Activated T-cell treated with anti-CD3 and anti-CD28 coated beads for 48 hours (primary cell): ENCODE results near the gene SLC25A38.
"Not testable (repeated sequence)": the region's sequence is repeated elsewhere in the genome, so short reads cannot be mapped to it uniquely, and the experiment has no call there.

Experiments
- DNase-seq: peaks from one replicate; pipeline ENCODE4 v3.0.0-alpha.2; 2020; ENCODE audit warnings: low read depth

SLC25A38 gene

DNA sequence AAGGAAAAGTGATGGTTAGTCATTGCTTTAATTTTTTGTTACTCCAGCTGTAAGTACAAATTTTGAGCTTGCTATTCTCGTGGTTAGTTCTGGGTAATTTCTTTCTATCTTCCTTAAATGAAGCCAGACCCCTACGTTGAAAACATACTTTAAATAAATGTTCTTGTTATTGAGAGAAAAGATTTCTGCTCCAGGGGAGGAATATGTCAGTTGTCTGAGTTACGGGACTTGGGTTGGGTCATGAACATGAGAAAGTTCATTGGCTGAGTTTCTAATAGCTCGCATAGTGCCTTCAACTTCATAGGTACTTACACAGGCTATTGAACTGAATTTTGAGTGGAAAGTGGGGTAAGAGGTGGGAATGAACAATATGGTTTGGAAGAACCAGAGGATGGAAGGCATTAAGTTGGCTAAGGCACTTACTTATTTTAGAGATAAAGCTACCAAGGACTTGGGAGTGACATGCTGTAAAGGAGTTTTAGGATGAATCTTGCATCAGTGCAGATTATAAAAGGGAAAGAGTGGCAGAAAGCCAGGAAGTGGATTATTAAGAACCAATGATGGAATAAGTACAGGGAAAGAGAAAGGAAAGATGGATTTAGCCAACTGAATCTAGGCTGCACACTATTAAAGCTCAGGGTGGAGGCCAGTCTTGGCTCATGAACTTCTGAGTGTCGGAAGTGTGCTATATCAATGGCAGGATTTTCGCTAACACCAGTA is 24.8 kb downstream of the SLC25A38 start:
- no peak for DNase-seq

DNA sequence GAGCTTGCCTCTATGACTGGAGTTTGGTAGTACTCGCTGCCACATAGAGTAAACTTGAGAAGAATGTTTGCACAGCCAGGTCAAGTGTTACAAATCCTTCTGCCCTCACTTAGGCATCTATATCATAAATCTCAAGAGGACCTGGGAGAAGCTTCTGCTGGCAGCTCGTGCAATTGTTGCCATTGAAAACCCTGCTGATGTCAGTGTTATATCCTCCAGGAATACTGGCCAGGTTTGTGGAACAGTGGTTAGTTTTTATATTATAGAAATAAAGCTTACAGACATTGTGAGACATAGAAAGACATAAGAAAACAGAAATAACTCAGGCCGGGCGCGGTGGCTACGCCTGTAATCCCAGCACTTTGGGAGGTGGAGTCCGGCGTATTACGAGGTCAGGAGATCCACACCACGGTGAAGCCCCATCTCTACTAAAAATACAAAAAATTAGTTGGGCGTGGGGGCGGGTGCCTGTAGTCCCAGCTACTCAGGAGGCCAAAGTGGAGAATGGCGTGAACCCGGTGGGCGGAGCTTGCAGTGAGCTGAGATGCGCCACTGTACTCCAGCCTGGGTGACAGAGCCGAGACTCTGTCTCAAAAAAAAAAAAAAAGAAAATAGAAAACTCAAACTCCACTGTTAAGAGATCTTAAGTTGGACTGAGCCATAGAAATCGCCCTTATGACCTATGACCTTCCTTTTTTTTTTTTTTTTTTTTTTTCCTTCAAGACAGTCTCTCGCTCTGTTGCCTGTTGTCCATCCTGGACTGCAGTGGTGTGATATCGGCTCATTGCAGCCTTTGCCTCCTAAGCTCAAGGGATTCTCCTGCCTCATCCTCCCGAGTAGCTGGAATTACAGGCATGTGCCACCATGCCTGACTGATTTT is 25.6 kb downstream of the SLC25A38 start:
- no peak for DNase-seq

DNA sequence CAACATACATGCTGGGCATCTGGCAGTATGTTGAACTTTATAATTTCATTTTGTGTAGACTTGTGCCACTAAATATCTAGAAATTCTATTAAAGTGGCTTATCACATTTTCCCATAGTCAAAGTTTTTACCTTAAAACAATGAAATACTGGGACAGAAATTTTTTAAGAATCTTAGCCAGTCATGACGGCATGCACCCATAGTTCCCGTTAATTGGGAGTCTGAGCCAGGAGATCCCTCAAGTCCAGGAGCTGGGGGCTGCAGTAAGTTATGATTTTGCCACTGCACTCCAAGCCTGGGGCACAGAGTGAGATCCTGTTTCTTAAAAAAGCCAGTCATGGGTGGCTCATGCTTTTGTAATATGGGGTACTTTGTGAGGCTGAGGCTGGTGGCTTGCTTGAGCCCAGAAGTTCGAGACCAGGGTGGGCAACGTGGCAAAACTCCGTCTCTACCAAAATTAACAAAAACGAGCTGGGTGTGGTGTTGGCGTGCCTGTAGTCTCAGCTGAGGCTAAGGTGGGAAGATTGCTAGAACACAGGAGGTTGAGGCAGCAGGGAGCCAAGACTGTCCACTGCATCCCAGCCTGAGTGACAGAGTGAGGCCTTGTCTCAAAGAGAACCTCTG is 26.5 kb downstream of the SLC25A38 start:
- DNase-seq = no peak

DNA sequence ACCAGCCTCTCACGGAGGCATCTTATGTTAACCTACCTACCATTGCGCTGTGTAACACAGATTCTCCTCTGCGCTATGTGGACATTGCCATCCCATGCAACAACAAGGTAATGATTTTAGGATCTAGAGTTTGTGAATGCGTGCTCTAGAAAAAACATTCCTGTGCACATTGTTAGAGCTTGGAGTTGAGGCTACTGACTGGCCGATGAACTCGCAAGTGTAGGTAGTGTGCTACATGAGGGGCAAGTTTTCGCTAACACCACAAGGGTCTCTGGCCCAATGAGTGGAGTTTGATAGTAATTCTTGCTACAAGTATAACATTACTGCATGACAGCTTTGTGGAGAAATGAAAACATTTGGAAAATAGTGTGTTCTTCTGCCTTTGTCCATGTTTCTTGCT is 27.7 kb downstream of the SLC25A38 start:
- no peak for DNase-seq

DNA sequence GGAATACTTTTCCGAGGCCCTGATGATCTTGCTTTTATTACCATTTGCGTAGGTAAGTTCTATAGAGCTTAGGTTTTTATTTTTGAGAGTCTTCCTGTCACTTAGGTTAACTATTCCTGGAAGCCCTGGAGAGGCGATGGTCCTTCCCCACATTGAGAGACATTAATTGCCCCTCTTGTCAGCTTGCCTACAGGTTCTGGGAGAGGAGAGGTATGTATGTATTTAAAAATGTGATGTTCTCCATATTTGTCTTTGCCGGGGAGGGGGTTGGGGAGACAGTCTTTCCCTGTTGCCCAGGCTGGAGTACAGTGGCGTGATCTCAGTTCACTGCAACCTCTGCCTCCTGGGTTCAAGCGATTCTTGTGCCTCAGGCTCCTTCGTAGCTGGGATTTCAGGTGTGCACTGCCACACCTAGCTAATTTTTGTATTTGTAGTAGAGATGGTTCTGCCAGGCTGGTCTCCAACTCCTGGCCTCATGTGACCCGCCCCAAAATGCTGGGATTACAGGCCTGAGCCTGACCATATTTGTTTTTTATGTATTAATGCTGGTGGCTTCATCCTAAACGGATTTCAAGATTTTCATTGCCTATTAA is 29.6 kb downstream of the SLC25A38 start:
- no peak for DNase-seq

DNA sequence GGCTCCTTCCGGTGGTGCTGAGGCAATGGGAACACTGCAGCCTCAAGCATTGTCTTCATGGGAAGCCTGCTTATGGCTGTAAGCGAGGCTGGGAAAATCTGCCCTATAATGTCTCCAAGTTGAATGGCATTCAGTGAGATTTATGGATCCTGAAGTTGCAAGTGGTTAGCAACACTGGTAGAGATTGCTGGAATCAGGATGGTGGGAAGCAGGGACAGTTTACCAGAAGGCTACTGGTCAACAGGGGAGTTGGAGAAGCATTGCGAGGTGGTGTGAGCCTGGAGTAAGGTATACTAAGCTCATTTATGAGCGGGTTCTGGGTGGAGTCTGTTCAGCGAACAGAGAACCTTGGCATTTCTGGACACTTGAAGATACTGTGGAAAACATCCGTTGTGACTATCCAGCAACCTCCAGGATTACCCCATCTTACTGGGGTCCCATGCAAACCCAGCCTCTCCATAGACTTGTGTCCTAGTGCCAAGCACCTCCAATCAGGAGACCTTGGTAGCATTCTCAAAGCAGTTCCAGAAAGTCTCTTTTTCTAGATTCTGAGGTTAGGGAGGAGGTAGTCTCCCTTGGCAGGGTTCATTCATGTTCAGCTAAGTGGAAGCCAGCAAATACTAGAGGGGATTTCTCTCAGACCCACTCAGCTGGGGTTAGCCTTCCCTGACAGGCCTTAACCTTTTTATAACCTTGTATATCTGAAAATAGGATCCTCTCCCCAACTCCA is 30.7 kb downstream of the SLC25A38 start:
- no peak for DNase-seq

DNA sequence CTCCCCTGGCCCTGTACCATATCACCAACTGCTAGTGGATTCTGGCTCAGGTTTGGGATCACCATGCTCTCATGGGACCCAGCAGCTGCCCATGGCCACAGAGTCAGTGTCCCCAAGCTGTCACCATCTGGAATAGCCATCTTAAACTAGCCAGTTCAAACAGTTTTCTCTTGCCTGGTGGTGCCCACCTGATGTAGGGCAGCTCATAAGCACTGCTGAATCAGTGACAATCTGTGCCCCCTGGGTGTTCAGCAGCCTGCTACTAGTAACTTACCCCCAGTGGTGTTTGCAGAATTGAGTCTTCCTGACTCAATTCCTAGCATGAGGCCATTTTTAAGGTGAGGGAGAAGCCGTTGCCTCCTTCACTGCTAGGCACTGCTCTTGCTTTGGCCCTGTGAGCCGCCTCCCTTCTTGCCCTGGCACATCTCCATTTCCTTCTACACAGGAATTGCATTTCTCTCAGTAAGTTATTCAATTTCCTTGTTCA is 31.3 kb downstream of the SLC25A38 start:
- DNase-seq = no peak

DNA sequence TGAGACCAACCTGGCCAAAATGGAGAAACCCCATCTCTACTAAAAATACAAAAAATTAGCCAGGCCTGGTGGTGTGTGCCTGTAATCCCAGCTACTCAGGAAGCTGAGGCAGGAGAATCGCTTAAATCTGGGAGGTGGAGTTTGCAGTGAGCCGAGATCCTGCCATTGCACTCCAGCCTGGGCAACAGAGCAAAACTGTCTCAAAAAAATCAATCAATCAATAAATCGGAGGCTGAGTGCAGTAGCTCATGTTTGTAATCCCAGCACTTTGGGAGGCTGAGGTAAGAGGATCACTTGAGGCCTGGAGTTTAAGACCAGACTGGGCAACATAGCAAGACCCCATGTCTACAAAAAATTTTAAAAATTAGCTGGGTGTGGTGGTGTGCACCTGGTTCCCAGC is 32.1 kb downstream of the SLC25A38 start:
- DNase-seq = not testable (repeated sequence)

DNA sequence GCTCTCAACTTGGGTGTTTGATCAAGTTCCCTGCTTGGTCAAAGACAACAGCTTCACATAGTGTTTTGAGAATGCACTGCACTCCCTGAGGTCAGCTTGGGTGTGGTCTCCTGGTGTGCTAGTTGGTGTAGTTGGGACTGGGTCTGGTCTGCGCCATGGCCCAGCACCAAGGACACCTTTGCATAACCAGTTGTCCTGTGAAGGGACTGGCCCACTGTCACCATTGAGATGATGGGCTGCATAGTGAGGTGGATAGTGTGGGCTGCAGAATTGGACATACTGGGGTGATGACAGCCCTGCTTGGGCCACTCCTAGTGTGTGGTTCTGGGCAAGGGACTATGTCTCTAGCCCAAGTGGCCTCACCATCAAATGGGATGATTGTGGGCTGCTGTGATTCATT is 32.8 kb downstream of the SLC25A38 start:
- DNase-seq = no peak

DNA sequence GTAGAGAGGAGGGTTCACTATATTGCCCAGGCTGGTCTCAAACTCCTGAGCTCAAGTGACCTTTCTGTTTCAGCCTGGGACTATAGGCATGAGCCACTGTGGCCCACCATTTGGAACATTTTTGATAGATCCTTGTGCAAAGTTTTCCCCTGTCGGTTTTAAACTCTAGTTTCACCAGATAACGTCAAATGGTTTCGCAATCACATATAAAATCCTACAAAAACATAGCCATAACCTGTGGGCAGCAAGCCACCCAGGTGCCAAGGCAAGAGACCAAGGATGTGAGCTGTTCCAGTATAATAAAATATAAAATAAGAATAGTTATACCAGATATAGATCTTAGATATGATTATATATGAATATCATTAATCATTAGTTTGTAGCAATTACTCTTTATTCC is 33.8 kb downstream of the SLC25A38 start:
- DNase-seq = not testable (repeated sequence)

DNA sequence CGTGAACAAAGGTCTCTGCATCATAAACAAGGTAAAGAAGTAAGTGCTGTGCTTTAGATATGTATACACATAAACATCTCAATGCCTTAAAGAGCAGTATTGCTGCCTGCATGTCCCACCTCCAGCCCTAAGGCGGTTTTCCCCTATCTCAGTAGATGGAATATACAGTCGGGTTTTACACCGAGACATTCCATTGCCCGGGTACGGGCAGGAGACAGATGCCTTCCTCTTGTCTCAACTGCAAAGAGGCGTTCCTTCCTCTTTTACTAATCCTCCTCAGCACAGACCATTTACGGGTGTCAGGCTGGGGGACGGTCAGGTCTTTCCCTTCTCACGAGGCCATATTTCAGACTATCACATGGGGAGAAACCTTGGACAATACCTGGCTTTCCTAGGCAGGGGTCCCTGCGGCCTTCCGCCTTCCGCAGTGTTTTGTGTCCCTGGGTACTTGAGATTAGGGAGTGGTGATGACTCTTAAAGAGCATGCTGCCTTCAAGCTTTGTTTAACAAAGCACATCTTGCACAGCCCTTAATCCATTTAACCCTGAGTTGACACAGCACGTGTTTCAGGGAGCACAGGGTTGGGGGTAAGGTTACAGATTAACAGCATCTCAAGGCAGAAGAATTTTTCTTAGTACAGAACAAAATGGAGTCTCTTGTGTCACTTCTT is 35.5 kb downstream of the SLC25A38 start:
- not testable (repeated sequence) for DNase-seq

DNA sequence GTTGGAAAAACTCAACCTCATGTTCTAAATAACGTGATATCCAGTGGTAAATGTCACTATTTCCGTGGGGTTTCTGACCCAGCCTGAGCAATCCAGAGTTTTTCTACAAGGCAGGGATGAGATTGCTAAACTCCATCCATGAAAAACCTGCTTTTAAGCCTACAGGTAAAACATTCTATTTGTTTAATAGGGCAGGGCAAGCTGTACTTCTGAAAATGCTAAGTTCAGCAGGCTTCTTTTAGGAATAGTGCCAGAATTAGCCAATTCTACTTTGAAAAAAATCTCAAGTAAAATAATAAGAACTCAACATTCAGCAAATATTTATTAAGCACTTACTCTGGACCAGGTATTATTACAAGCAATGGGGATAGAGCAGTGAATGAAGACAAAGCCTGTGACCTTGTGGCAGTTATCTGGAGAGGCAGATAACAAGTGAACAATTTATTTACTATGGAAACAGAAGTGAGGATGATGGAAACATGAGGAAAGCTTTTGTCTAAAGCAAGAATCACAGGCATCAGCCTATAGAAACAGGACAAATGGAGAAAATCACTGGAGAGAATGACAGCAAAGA is 36.7 kb downstream of the SLC25A38 start:
- no peak for DNase-seq

DNA sequence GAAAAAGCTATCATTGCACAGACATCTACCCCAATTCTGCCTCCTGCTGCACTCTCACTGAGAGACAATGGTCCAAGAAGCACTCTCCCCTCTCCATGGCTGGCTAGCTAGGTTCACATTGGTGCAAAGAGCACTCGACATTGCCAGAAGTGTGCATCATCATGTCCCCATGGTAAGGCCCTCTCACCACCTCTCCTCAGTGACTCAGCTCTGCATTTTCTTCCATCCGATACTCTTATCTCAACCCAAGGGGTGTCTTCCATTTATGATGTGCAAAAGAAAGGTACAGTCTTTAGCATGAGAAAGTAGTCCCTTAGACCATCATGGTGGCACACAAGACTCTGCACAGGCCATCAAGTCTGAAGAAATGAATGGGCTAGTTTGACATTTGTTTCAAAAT is 37.4 kb downstream of the SLC25A38 start:
- DNase-seq = no peak

DNA sequence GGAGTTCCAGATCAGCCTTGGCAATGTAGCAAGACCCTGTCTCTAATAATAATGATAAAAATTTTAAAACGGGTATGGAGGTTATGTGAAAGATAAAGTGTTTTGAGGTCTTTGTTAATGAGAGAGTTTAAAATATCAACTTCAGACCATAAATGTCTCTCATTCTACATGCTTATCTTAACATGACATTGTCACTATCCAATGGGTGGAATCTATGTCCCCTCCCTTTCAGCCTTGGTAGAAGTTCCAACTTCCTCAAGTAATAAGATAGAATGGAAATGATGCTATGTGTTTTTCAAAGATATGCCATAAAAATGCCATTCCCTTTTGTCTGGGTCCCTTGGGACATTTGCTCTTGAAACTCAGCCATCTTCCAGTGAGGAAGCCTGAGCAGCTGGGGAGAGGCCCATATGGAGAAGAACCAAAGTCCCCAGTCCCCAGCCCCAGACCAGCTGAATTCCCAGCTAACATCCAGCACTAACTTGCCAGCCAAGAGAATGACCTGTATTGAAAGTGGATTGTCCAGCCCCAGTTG is 40.3 kb downstream of the SLC25A38 start:
- no peak for DNase-seq

DNA sequence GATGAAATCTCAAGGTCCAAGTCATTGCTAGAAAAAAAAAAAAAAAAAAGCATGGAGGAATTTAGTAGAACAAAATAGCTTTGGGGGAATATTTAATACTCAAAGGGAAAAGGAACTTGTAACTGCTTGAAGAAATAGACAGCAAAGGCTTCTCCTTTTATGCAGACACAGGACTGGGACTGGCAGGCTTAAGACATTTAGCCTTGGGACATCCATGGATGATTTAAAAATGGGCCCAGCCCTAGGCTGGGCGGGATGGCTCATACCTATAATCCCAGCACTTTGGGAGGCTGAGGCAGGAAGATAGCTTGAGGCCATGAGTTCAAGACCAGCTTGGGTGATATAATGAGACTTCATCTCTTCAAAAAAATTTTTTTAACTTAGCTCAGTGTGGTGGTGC is 43.1 kb downstream of the SLC25A38 start:
- DNase-seq = no peak

DNA sequence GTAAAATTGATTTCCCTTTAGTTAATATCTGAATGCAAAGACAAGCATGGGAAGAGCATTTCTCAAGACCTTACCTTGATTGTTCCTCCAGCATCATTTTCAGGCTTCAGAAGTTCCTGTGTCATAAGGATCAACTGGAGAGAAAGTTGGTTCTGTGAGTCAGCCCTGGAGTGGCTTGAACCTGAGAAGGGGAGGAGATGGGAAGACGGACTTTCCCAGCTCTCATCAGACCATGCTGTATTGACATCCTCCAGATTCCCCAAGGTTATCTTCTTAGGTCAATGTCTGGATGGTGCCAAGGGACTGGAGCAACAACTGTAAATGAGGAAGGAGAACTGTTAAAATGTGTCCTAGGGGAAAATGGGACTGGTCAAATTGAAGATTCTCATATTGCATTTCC is 44.3 kb downstream of the SLC25A38 start:
- DNase-seq = no peak

DNA sequence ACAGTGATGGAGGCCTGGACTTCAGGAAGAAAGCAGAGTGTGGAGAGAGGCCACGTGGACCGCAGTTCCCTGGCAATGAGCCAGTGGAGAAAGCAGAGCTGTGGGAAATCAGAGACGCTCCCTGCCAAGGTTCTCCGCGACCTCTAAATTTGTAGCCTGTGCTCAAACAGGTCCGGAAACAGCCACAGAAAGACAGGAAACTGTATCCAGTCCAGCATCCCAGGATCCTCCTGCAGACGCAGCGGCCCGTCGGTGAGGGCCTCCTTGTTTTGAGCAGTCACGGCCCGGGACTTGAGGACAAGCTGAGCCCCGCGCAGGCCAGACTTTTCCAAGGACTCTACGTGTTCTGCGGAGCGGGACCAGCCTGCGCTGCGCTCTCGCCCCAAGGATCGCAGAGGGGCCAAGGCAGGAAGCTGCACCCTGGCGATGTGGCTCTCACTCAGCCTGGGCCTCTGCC is 45.6 kb downstream of the SLC25A38 start:
- no peak for DNase-seq

DNA sequence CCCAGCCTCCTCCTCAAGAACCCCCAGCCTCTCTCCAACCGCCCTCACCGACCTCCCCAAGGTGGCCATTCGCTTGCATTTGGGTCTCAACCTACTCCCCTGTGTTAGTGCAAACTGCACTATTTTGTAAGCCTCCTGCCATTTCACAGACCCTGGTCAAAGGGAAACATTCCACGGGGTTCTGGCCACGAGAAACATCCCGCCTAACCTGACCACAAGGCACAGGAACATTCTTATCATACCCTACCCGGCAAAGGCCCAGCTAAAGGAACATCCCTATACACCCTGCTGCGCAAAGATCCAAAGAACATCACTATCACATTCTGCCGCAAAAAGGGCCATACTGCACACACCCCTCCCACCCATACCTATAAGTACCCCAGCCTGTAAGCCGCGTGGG is 46.3 kb downstream of the SLC25A38 start:
- DNase-seq = no peak

DNA sequence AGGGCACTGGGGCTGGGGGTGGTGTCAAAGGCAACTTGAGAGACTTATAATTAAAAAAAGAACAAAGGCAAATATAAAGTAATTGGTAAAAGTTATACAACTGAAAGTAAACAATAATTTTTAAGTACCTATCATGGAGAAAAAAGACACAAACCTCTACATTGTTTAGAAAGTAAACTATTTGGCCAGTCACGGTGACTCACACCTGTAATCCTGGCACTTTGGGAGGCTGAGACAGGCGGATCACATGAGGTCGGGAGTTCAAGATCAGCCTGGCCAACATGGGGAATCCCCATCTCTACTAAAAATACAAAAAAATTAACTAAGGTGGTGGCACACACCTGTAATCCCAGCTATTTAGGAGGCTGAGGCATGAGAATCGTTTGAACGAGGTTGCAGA is 49.2 kb downstream of the SLC25A38 start:
- no peak for DNase-seq

DNA sequence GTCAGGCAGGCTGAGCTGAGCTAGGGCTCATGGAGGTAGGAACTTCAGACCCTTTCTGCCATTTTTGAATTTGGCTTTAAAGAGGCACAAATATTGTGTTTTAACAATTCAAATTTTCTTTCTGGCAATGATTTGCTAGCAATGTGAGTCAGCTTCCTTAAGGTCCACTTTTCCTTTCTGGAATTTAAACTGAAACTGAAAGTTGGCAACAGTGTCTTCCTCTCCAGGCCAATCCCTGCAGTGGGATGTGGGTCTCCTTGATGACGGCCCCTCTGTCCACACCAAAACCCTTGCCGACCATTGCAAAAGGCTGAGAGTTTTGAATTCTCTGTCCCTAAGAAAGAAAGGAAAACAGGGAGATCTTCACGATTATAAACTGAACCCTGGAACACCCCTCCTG is 50.5 kb downstream of the SLC25A38 start:
- DNase-seq = no peak
